HG02610 (cell line): ENCODE results near the gene DEPDC4.
"Not testable (repeated sequence)": the region's sequence is repeated elsewhere in the genome, so short reads cannot be mapped to it uniquely, and the experiment has no call there.

Source experiments
- ATAC-seq: cut with Tn5 transposase; IDR thresholded peaks from one replicate; pipeline ENCODE4 v1.9.1; 2021; ENCODE audit warnings: mild to moderate bottlenecking, moderate library complexity; ENCODE audit not compliant: unreplicated experiment

DEPDC4 gene

GRCh38 chr12:100266835-100267602, at the start of gene DEPDC4, which contains the start of gene SCYL2:
DEPDC4 (minus strand) TSS chr12:100267079; CDS start chr12:100267076, 3 bp downstream.
SCYL2 (plus strand) TSS chr12:100267177; CDS start chr12:100282971, 15,794 bp downstream.
- peak; percentile 94 for ATAC-seq

GRCh38 chr12:100311317-100311716, 44.4 kb upstream of the DEPDC4 start:
- ATAC-seq, result no peak

- not testable (repeated sequence) for ATAC-seq
These were observed 41.3 kb upstream of the DEPDC4 start for GRCh38 chr12:100308138-100308537.

- not testable (repeated sequence) for ATAC-seq
These were observed 37.5 kb upstream of the DEPDC4 start for GRCh38 chr12:100304334-100304733.

- no peak for ATAC-seq
These were observed 37.0 kb upstream of the DEPDC4 start for GRCh38 chr12:100303831-100304230.

GRCh38 chr12:100302081-100302480, 35.2 kb upstream of the DEPDC4 start:
- ATAC-seq, result no peak

- ATAC-seq, result no peak
These were observed 29.1 kb upstream of the DEPDC4 start for GRCh38 chr12:100295764-100296555.

- not testable (repeated sequence) for ATAC-seq
These were observed 27.5 kb upstream of the DEPDC4 start for GRCh38 chr12:100294366-100294765.

- no peak for ATAC-seq
These were observed 26.1 kb upstream of the DEPDC4 start for GRCh38 chr12:100293017-100293416.

GRCh38 chr12:100290016-100290415, 23.1 kb upstream of the DEPDC4 start:
- no peak for ATAC-seq

GRCh38 chr12:100289038-100289437, 22.2 kb upstream of the DEPDC4 start:
- ATAC-seq, result no peak

GRCh38 chr12:100284556-100284955, 17.7 kb upstream of the DEPDC4 start:
- not testable (repeated sequence) for ATAC-seq

- ATAC-seq, result no peak
These were observed 12.8 kb upstream of the DEPDC4 start for GRCh38 chr12:100279607-100280244.

GRCh38 chr12:100279159-100279558, 12.3 kb upstream of the DEPDC4 start:
- no peak for ATAC-seq

- ATAC-seq, result no peak
These were observed 7.4 kb upstream of the DEPDC4 start for GRCh38 chr12:100274291-100274690.

GRCh38 chr12:100273782-100274181, 6.9 kb upstream of the DEPDC4 start:
- no peak for ATAC-seq

GRCh38 chr12:100268835-100269564, 2.1 kb upstream of the DEPDC4 start:
- ATAC-seq, result no peak

GRCh38 chr12:100267603-100268281, 863 bp upstream of the DEPDC4 start:
- ATAC-seq, result peak; percentile 9

GRCh38 chr12:100266585-100266834, 369 bp downstream of the DEPDC4 start:
- ATAC-seq, result peak; percentile 82
